Stomach smooth muscle (tissue), 2 donors: ENCODE measurements around the gene C2orf78.
A peak's percentile ranks its signal among the peaks of the same experiment; 100 is the strongest.
"Not testable (repeated sequence)": the region's sequence is repeated elsewhere in the genome, so short reads cannot be mapped to it uniquely, and the experiment has no call there.

ENCODE experiments used
- H3K27ac ChIP-seq: one replicate; pipeline ENCODE4 v1.7.0; 2013; ENCODE audit warnings: mild to moderate bottlenecking, low read length, inconsistent platforms
- H3K27me3 ChIP-seq, 2 donors: one replicate each; pipeline ENCODE4 v1.7.0; 2013; ENCODE audit warnings: low read length in 2 of 2; ENCODE audit not compliant: insufficient read depth in 2 of 2, control insufficient read depth in 1 of 2
- H3K36me3 ChIP-seq, 2 donors: one replicate each; pipeline ENCODE4 v1.7.0; 2013; ENCODE audit warnings: low read length in 2 of 2; ENCODE audit not compliant: control insufficient read depth in 2 of 2, insufficient read depth in 2 of 2
- H3K4me1 ChIP-seq: one replicate; pipeline ENCODE4 v1.7.0; 2013; ENCODE audit warnings: low read length; ENCODE audit not compliant: control insufficient read depth, insufficient read depth
- H3K4me3 ChIP-seq, 2 donors: one replicate each; pipeline ENCODE4 v1.7.0; 2013; ENCODE audit warnings: low read length in 2 of 2
- H3K9ac ChIP-seq, 2 donors: one replicate each; pipeline ENCODE4 v1.7.0; 2013; ENCODE audit warnings: low read length in 2 of 2, mild to moderate bottlenecking in 1 of 2
- H3K9me3 ChIP-seq, 2 donors: one replicate each; pipeline ENCODE4 v1.7.0; 2013; ENCODE audit warnings: low read length in 2 of 2; ENCODE audit not compliant: control insufficient read depth in 2 of 2
- donor health status: healthy.
- donor health status: Pancreatic carcinoma.

C2orf78 gene

GRCh38 chr2:73783883-73784282 is at the start of gene C2orf78:
C2orf78 (plus strand) TSS chr2:73784183; CDS start chr2:73784310, 127 bp downstream.
- not testable (repeated sequence) for H3K36me3 ChIP-seq, H3K27me3 ChIP-seq, H3K9ac ChIP-seq, H3K27ac ChIP-seq, H3K4me3 ChIP-seq, H3K4me1 ChIP-seq, H3K9me3 ChIP-seq

GRCh38 chr2:73736378-73736777 is 47.6 kb upstream of the C2orf78 start:
- peak overlapping the region; percentile 64 for H3K27ac ChIP-seq
- H3K36me3 ChIP-seq: peaks cover 12 to 18% of the 10 kb centered on the region in 2 donors
- no peaks in the 10 kb centered on the region for H3K9me3 ChIP-seq
- H3K9ac ChIP-seq: peak overlapping the region; percentile 84 to 90
- peak overlapping the region; percentile 79 to 96 for H3K4me3 ChIP-seq
- no peaks in the 10 kb centered on the region for H3K27me3 ChIP-seq
- H3K4me1 ChIP-seq: peaks cover 17% of the 10 kb centered on the region

- Histone ChIP-seq H3K27ac (peak within 1 kb of the TSS; percentile 64), H3K4me3 (peak within 1 kb of the TSS; percentile 79 to 96), H3K9ac (peak within 1 kb of the TSS; percentile 84 to 90), H3K4me1 (peaks cover 17% of the 10 kb centered on the region), H3K36me3 (peaks cover 7 to 16% of the 10 kb centered on the region in 2 donors), H3K9me3 (no peaks in the 10 kb centered on the region), H3K27me3 (no peaks in the 10 kb centered on the region)
Observed at GRCh38 chr2:73736855-73737779, 46.9 kb upstream of the C2orf78 start, which contains the start of gene TPRKB. TPRKB (minus strand) TSS chr2:73737345; CDS start chr2:73734569, 2,776 bp downstream.

GRCh38 chr2:73739101-73739500 is 44.9 kb upstream of the C2orf78 start:
- Histone ChIP-seq H3K4me1 (peaks cover 17% of the 10 kb centered on the region), H3K9me3 (no peaks in the 10 kb centered on the region), H3K36me3 (peaks cover 4 to 7% of the 10 kb centered on the region in 2 donors), H3K27me3 (no peaks in the 10 kb centered on the region), H3K9ac (no peak overlapping the region), H3K27ac (no peak overlapping the region), H3K4me3 (no peak overlapping the region)

GRCh38 chr2:73740767-73741166 is 43.2 kb upstream of the C2orf78 start:
- Histone ChIP-seq H3K9me3 (no peaks in the 10 kb centered on the region), H3K27me3 (no peaks in the 10 kb centered on the region), H3K36me3 (peaks cover 4 to 9% of the 10 kb centered on the region in 2 donors), H3K4me1 (peaks cover 17% of the 10 kb centered on the region), H3K4me3 (no peak overlapping the region), H3K27ac (no peak overlapping the region), H3K9ac (no peak overlapping the region)

- no peak overlapping the region for H3K9ac ChIP-seq
- H3K4me1 ChIP-seq: no peaks in the 10 kb centered on the region
- no peak overlapping the region for H3K4me3 ChIP-seq
- H3K9me3 ChIP-seq: no peaks in the 10 kb centered on the region
- peaks cover 7 to 21% of the 10 kb centered on the region in 2 donors for H3K36me3 ChIP-seq
- H3K27me3 ChIP-seq: no peaks in the 10 kb centered on the region
- no peak overlapping the region for H3K27ac ChIP-seq
Observed at GRCh38 chr2:73746015-73746876, 37.7 kb upstream of the C2orf78 start.

DNA sequence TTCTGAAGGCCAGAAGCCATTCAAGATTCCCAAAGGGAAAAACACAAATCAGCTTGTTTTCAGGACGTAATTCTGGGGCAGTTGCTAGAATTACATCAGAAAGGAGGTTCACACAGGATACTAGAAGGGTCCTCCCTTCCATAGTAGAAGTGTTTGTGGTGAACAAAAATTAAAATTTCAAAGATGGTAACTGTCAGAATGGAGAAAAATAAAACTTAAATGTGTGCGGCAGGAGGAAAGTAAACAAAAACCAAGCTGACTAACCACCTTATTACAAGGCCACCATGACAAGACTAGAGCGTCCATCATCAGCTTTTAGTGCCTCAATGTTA is 37.1 kb upstream of the C2orf78 start:
- Histone ChIP-seq H3K4me3 (no peak overlapping the region), H3K9me3 (no peaks in the 10 kb centered on the region), H3K27ac (no peak overlapping the region), H3K9ac (no peak overlapping the region), H3K4me1 (no peaks in the 10 kb centered on the region), H3K27me3 (no peaks in the 10 kb centered on the region), H3K36me3 (peaks cover 9 to 18% of the 10 kb centered on the region in 2 donors)

DNA sequence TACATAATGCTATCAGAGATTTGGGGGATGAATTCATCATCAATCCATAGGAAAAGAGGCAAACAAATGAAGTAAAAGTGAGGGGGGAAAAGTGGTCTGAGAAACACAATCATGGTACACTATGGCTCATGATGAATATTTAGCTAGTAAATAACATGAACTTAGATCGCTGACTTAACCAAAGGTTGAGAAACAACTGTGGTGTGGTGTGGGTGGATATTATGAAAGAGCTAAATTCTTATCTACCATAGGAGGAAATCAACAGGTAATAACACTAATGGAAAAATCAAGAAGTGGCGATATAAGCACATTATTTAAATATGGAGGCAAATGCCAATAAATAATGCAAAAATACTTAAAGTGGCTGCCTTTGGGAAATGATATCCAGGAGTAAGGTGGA is 34.7 kb upstream of the C2orf78 start:
- Histone ChIP-seq H3K4me3 (no peak overlapping the region), H3K27me3 (no peaks in the 10 kb centered on the region), H3K27ac (no peak overlapping the region), H3K36me3 (peaks cover 22 to 24% of the 10 kb centered on the region in 2 donors), H3K4me1 (no peaks in the 10 kb centered on the region), H3K9ac (no peak overlapping the region), H3K9me3 (no peaks in the 10 kb centered on the region)

DNA sequence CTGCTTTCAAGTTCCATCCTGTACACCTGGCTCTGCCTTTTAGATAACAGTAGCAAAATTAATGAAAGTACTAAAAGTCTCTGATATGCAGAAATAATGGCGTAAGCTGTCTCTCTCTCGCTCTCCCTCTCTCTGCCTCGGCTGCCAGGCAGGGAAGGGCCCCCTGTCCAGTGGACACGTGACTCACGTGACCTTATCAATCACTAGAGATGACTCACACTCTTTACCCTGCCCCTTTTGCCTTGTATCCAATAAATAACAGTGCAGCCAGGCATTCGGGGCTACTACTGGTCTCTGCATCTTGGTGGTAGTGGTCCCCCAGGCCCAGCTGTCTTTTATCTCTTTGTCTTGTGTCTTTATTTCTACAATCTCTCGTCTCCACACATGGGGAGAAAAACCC is 29.7 kb upstream of the C2orf78 start:
- peaks cover 27 to 30% of the 10 kb centered on the region in 2 donors for H3K36me3 ChIP-seq
- not testable (repeated sequence) for H3K4me3 ChIP-seq, H3K27me3 ChIP-seq, H3K9me3 ChIP-seq, H3K9ac ChIP-seq, H3K27ac ChIP-seq, H3K4me1 ChIP-seq

GRCh38 chr2:73759285-73759764 is 24.7 kb upstream of the C2orf78 start:
- no peak overlapping the region for H3K27ac ChIP-seq
- H3K4me1 ChIP-seq: peaks cover 14% of the 10 kb centered on the region
- H3K36me3 ChIP-seq: peaks cover 25 to 26% of the 10 kb centered on the region in 2 donors
- H3K4me3 ChIP-seq: no peak overlapping the region
- H3K9ac ChIP-seq: no peak overlapping the region
- H3K9me3 ChIP-seq: no peaks in the 10 kb centered on the region
- H3K27me3 ChIP-seq: no peaks in the 10 kb centered on the region
